ENCODE data around the gene LY6G5B.

The LY6G5B gene

DNA sequence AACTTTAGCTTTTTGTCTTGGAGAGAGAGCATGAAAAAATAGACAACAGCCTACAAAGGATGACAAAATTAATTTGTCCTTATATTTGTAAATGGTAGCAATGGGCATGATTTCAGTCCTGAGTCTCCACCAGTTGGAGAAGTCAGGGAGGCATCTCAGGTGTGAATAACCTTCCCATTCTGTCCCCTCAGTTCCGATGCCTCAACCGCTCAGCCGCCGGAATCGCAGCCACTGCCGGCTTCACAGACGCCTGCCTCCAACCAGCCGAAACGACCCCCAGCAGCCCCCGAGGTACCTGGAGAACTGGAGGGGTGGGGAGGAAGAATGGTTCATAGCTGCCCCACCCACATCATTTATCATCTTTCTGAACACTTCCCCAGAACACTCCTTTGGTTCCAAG, 45.7 kb upstream of the LY6G5B start:
- Histone ChIP-seq H3K27ac (no peak overlapping the region), H3K27me3 (ENCODE audit: insufficient read depth, low read depth, severe bottlenecking) (no peaks in the 10 kb centered on the region), H3K9me3 (ENCODE audit: severe bottlenecking) (no peaks in the 10 kb centered on the region), H3K4me3 (ENCODE audit: low read depth, low read length) (no peak overlapping the region), H3K36me3 (peaks cover 84% of the 10 kb centered on the region)
- TF ChIP-seq CTCF (IDR thresholded peaks at IDR 0.05; ENCODE audit: low read depth, low read length), result no peak
- no peak for DNase-seq

DNA sequence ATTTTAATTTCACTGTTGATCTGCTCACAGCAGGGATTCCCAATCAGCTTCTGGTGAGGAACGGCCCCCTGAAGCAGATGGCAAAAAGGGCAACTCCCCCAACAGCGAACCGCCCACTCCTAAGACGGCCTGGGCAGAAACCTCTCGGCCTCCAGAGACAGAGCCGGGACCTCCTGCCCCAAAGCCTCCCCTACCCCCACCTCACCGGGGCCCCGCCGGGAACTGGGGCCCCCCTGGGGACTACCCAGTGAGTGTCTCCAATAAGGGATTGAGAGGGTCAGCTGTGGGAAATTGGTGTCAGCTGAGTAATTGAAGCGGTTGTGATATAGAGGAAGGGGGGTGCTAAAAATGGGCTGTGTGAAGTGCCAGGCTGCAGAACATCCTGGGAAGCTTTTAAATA, 42.8 kb upstream of the LY6G5B start:
- Histone ChIP-seq H3K9me3 (ENCODE audit: severe bottlenecking) (no peaks in the 10 kb centered on the region), H3K4me3 (ENCODE audit: low read depth, low read length) (no peak overlapping the region), H3K27me3 (ENCODE audit: insufficient read depth, low read depth, severe bottlenecking) (no peaks in the 10 kb centered on the region), H3K36me3 (peaks cover 100% of the 10 kb centered on the region), H3K27ac (no peak overlapping the region)
- no peak for TF ChIP-seq CTCF (IDR thresholded peaks at IDR 0.05; ENCODE audit: low read depth, low read length)
- DNase-seq, result no peak

GRCh38 chr6:31627690-31628287, 42.0 kb upstream of the LY6G5B start:
- no peaks in the 10 kb centered on the region for H3K9me3 ChIP-seq (ENCODE audit: severe bottlenecking)
- DNase-seq, result no peak
- H3K27me3 ChIP-seq (ENCODE audit: insufficient read depth, low read depth, severe bottlenecking), result no peaks in the 10 kb centered on the region
- no peak overlapping the region for H3K4me3 ChIP-seq (ENCODE audit: low read depth, low read length)
- TF ChIP-seq CTCF (IDR thresholded peaks at IDR 0.05; ENCODE audit: low read depth, low read length), result no peak
- no peak overlapping the region for H3K27ac ChIP-seq
- H3K36me3 ChIP-seq, result peaks cover 100% of the 10 kb centered on the region

GRCh38 chr6:31629014-31629413, 40.8 kb upstream of the LY6G5B start:
- Histone ChIP-seq H3K9me3 (ENCODE audit: severe bottlenecking) (no peaks in the 10 kb centered on the region), H3K36me3 (peaks cover 100% of the 10 kb centered on the region), H3K27me3 (ENCODE audit: insufficient read depth, low read depth, severe bottlenecking) (no peaks in the 10 kb centered on the region), H3K4me3 (ENCODE audit: low read depth, low read length) (no peak overlapping the region), H3K27ac (no peak overlapping the region)
- TF ChIP-seq CTCF (IDR thresholded peaks at IDR 0.05; ENCODE audit: low read depth, low read length), result no peak
- DNase-seq, result no peak

- DNase-seq, result no peak
- H3K27ac ChIP-seq, result no peak overlapping the region
Observed at GRCh38 chr6:31630177-31630934, 39.4 kb upstream of the LY6G5B start.

More at GRCh38 chr6:31630177-31630934, 39.4 kb upstream of the LY6G5B start:
- TF ChIP-seq CTCF (IDR thresholded peaks at IDR 0.05; ENCODE audit: low read depth, low read length), result no peak
- Histone ChIP-seq H3K27me3 (ENCODE audit: insufficient read depth, low read depth, severe bottlenecking) (no peaks in the 10 kb centered on the region), H3K9me3 (ENCODE audit: severe bottlenecking) (no peaks in the 10 kb centered on the region), H3K4me3 (ENCODE audit: low read depth, low read length) (no peak overlapping the region), H3K36me3 (peaks cover 100% of the 10 kb centered on the region)
